Neuronal stem cell (in vitro differentiated cells): ENCODE measurements around the gene GOLGA1.

Experiments
- DNase-seq: peaks from one replicate; pipeline ENCODE4 v3.0.0-alpha.2; 2013; ENCODE audit warnings: low spot score
- H2AFZ ChIP-seq: one replicate; pipeline ENCODE4 v1.6.1; 2013; ENCODE audit warnings: mild to moderate bottlenecking, low read length, inconsistent platforms
- H2AK5ac ChIP-seq: 2 replicates; pipeline ENCODE4 v1.6.1; 2013; ENCODE audit warnings: low read depth, mild to moderate bottlenecking, inconsistent platforms, low read length, moderate library complexity, mixed read lengths
- H2BK120ac ChIP-seq: 2 replicates; pipeline ENCODE4 v1.6.1; 2013; ENCODE audit warnings: low read depth, mild to moderate bottlenecking, inconsistent platforms, low read length, moderate library complexity, mixed read lengths
- H2BK12ac ChIP-seq: one replicate; pipeline ENCODE4 v1.6.1; 2013; ENCODE audit warnings: low read length, inconsistent platforms
- H2BK15ac ChIP-seq: 2 replicates; pipeline ENCODE4 v1.6.1; 2013; ENCODE audit warnings: mild to moderate bottlenecking, low read length, inconsistent platforms, mixed read lengths
- H2BK5ac ChIP-seq: one replicate; pipeline ENCODE4 v1.6.1; 2013; ENCODE audit warnings: inconsistent platforms, mild to moderate bottlenecking, low read length, moderate library complexity
- H3K14ac ChIP-seq: one replicate; pipeline ENCODE4 v1.6.1; 2013; ENCODE audit warnings: low read length, inconsistent platforms
- H3K18ac ChIP-seq: 2 replicates; pipeline ENCODE4 v1.6.1; 2013; ENCODE audit warnings: low read length, inconsistent platforms
- H3K23ac ChIP-seq: 2 replicates; pipeline ENCODE4 v1.6.1; 2013; ENCODE audit warnings: low read depth, mild to moderate bottlenecking, mixed read lengths, low read length, inconsistent platforms; ENCODE audit not compliant: poor library complexity
- H3K27ac ChIP-seq: replicated peaks from 3 replicates; pipeline ENCODE4 v1.5.1; 2013; ENCODE audit warnings: low read length, inconsistent platforms
- H3K27me3 ChIP-seq, 3 experiments: 2 replicates each; pipeline ENCODE4 v1.6.1; 2013; ENCODE audit warnings: low read length in 3 of 3, mild to moderate bottlenecking in 2 of 3, inconsistent platforms in 1 of 3, low read depth in 1 of 3, mixed read lengths in 1 of 3, moderate library complexity in 1 of 3; ENCODE audit not compliant: control insufficient read depth in 3 of 3, insufficient read depth in 3 of 3
- H3K36me3 ChIP-seq, 2 donors: replicated peaks in 1 of 2; 2 replicates each; pipeline ENCODE4 v1.6.1; 2013; ENCODE audit warnings: low read length in 2 of 2; ENCODE audit not compliant: control insufficient read depth in 2 of 2, insufficient read depth in 2 of 2
- H3K4ac ChIP-seq: 2 replicates; pipeline ENCODE4 v1.6.1; 2013; ENCODE audit warnings: inconsistent platforms, mild to moderate bottlenecking, low read length, moderate library complexity
- H3K4me1 ChIP-seq, 2 donors: 1 replicate in 1 of 2; 2 replicates in 1 of 2; pipeline ENCODE4 v1.6.1; 2013; ENCODE audit warnings: low read length in 2 of 2, low read depth in 1 of 2; ENCODE audit not compliant: control insufficient read depth in 2 of 2, insufficient read depth in 1 of 2
- H3K4me2 ChIP-seq: one replicate; pipeline ENCODE4 v1.6.1; 2013; ENCODE audit warnings: mild to moderate bottlenecking, low read length, inconsistent platforms; ENCODE audit not compliant: insufficient read depth, poor library complexity, severe bottlenecking
- H3K4me3 ChIP-seq, 2 donors: 2 replicates each; pipeline ENCODE4 v1.5.1; 2013; ENCODE audit warnings: low read length in 2 of 2, mild to moderate bottlenecking in 2 of 2, inconsistent platforms in 1 of 2, moderate library complexity in 1 of 2
- H3K79me1 ChIP-seq: one replicate; pipeline ENCODE4 v1.6.1; 2013; ENCODE audit warnings: low read depth, mild to moderate bottlenecking, inconsistent platforms, low read length, moderate library complexity
- H3K9ac ChIP-seq: one replicate; pipeline ENCODE4 v1.6.1; 2013; ENCODE audit warnings: mild to moderate bottlenecking, low read depth, low read length, inconsistent platforms; ENCODE audit not compliant: poor library complexity
- H3K9me3 ChIP-seq, 2 donors: replicated peaks in 1 of 2; 2 replicates each; pipeline versions ENCODE3 to v1.6.1; 2013; ENCODE audit warnings: low read length in 2 of 2, mild to moderate bottlenecking in 2 of 2, inconsistent platforms in 1 of 2, low read depth in 1 of 2, mixed read lengths in 1 of 2, moderate library complexity in 1 of 2; ENCODE audit not compliant: control insufficient read depth in 2 of 2, insufficient read depth in 1 of 2
- H4K8ac ChIP-seq: one replicate; pipeline ENCODE4 v1.6.1; 2013; ENCODE audit warnings: low read depth, mild to moderate bottlenecking, inconsistent platforms, low read length, moderate library complexity
- H4K91ac ChIP-seq: one replicate; pipeline ENCODE4 v1.6.1; 2013; ENCODE audit warnings: low read length, low read depth, mild to moderate bottlenecking, inconsistent platforms; ENCODE audit not compliant: poor library complexity
- WGBS, 2 donors: extraction: QIAGEN DNeasy Blood & Tissue Kit; methylation state at CpG; one replicate each; pipeline ENCODE4 v1.1.7; 2013; ENCODE audit warnings: missing lambda C conversion rate in 2 of 2, mixed read lengths in 1 of 2; ENCODE audit not compliant: insufficient read length in 2 of 2, insufficient replicate concordance in 1 of 2; ENCODE audit errors: extremely low coverage in 2 of 2; 5-methylcytosine and 5-hydroxymethylcytosine counted together

Gene GOLGA1

GRCh38 chr9:124885551-124885950 lies 55.3 kb downstream of the GOLGA1 start:
- DNase-seq = no peak
- H3K4me3 ChIP-seq = peak overlapping the region in 1 of 2 donors; percentile 49
- no peak overlapping the region for H3K27ac ChIP-seq
- no CpG with 5 or more reads among the region's 4 CpGs for WGBS, 2 donors
- H3K4ac ChIP-seq = no peak overlapping the region
- no peak overlapping the region for H3K9ac ChIP-seq
- H2AK5ac ChIP-seq = no peak overlapping the region
- H2BK12ac ChIP-seq = no peak overlapping the region
- H4K91ac ChIP-seq = no peak overlapping the region
- peaks cover 0 to 2% of the 10 kb centered on the region in 2 donors for H3K4me1 ChIP-seq
- no peak overlapping the region for H3K4me2 ChIP-seq
- peaks cover 4% of the 10 kb centered on the region for H3K79me1 ChIP-seq
- no peak overlapping the region for H3K14ac ChIP-seq
- peaks cover 31 to 81% of the 10 kb centered on the region in 2 donors for H3K36me3 ChIP-seq
- no peaks in the 10 kb centered on the region for H3K27me3 ChIP-seq
- no peak overlapping the region for H2BK15ac ChIP-seq
- H2AFZ ChIP-seq = no peak overlapping the region
- no peak overlapping the region for H4K8ac ChIP-seq
- no peak overlapping the region for H3K23ac ChIP-seq
- H3K9me3 ChIP-seq = no peaks in the 10 kb centered on the region
- H2BK120ac ChIP-seq = no peak overlapping the region
- no peak overlapping the region for H3K18ac ChIP-seq
- H2BK5ac ChIP-seq = no peak overlapping the region

GRCh38 chr9:124884376-124884775 lies 56.5 kb downstream of the GOLGA1 start:
- Histone ChIP-seq H3K27ac (no peak overlapping the region), H2BK120ac (no peak overlapping the region), H3K36me3 (peaks cover 28 to 81% of the 10 kb centered on the region in 2 donors), H3K23ac (no peak overlapping the region), H3K4ac (no peak overlapping the region), H2AK5ac (no peak overlapping the region), H3K4me2 (no peak overlapping the region), H3K14ac (no peak overlapping the region), H2BK15ac (no peak overlapping the region), H2BK5ac (no peak overlapping the region), H3K27me3 (no peaks in the 10 kb centered on the region), H3K79me1 (peaks cover 4% of the 10 kb centered on the region), H3K4me3 (no peak overlapping the region), H3K18ac (no peak overlapping the region), H3K4me1 (peaks cover 0 to 2% of the 10 kb centered on the region in 2 donors), H3K9ac (no peak overlapping the region), H2AFZ (no peak overlapping the region), H3K9me3 (no peaks in the 10 kb centered on the region), H4K91ac (no peak overlapping the region), H2BK12ac (no peak overlapping the region), H4K8ac (no peak overlapping the region)
- DNase-seq = no peak
- WGBS, 2 donors = no CpG with 5 or more reads among the region's 4 CpGs

- H2AFZ ChIP-seq = no peak overlapping the region
- H3K14ac ChIP-seq = no peak overlapping the region
- no peak overlapping the region for H3K23ac ChIP-seq
- no peak for DNase-seq
- no peaks in the 10 kb centered on the region for H3K27me3 ChIP-seq
- no peak overlapping the region for H4K91ac ChIP-seq
- peak overlapping the region; percentile 5 for H3K9ac ChIP-seq
- no peak overlapping the region for H3K4me2 ChIP-seq
- no peaks in the 10 kb centered on the region for H3K9me3 ChIP-seq
- no peak overlapping the region for H3K4me3 ChIP-seq
- H3K79me1 ChIP-seq = peaks cover 4% of the 10 kb centered on the region
- H2BK120ac ChIP-seq = no peak overlapping the region
- no peak overlapping the region for H2AK5ac ChIP-seq
- no peak overlapping the region for H3K18ac ChIP-seq
- peaks cover 0 to 2% of the 10 kb centered on the region in 2 donors for H3K4me1 ChIP-seq
- H2BK15ac ChIP-seq = no peak overlapping the region
- no CpG with 5 or more reads among the region's 13 CpGs for WGBS, 2 donors
- H3K4ac ChIP-seq = no peak overlapping the region
- peaks cover 19 to 83% of the 10 kb centered on the region in 2 donors for H3K36me3 ChIP-seq
- H3K27ac ChIP-seq = no peak overlapping the region
- no peak overlapping the region for H2BK12ac ChIP-seq
- no peak overlapping the region for H4K8ac ChIP-seq
- H2BK5ac ChIP-seq = no peak overlapping the region
Measured at GRCh38 chr9:124882231-124882630, 58.7 kb downstream of the GOLGA1 start.

GRCh38 chr9:124881138-124881743 lies 59.6 kb downstream of the GOLGA1 start:
- H3K9ac ChIP-seq = no peak overlapping the region
- no peak overlapping the region for H2BK120ac ChIP-seq
- H2AFZ ChIP-seq = no peak overlapping the region
- no peak overlapping the region for H3K18ac ChIP-seq
- no peak overlapping the region for H2BK15ac ChIP-seq
- H3K23ac ChIP-seq = no peak overlapping the region
- H2BK5ac ChIP-seq = no peak overlapping the region
- H3K9me3 ChIP-seq = no peaks in the 10 kb centered on the region
- no peaks in the 10 kb centered on the region for H3K79me1 ChIP-seq
- H4K8ac ChIP-seq = no peak overlapping the region
- H4K91ac ChIP-seq = no peak overlapping the region
- no peak overlapping the region for H3K4me2 ChIP-seq
- no peak overlapping the region for H2BK12ac ChIP-seq
- H3K4ac ChIP-seq = no peak overlapping the region
- WGBS, 2 donors = no CpG with 5 or more reads among the region's 16 CpGs
- no peak overlapping the region for H3K14ac ChIP-seq
- H2AK5ac ChIP-seq = no peak overlapping the region
- no peak for DNase-seq
- peaks cover 20 to 83% of the 10 kb centered on the region in 2 donors for H3K36me3 ChIP-seq
- H3K27me3 ChIP-seq = no peaks in the 10 kb centered on the region
- H3K4me3 ChIP-seq = no peak overlapping the region
- peaks cover 0 to 2% of the 10 kb centered on the region in 2 donors for H3K4me1 ChIP-seq
- no peak overlapping the region for H3K27ac ChIP-seq
